Stomach (tissue), 9 donors: ENCODE data around the gene COPS7B. TPM values are rescaled to one million over a fixed set of nuclear protein-coding genes. Genes with fewer than 3 reads are reported as not detected.

Experiments
- DNase-seq, 2 donors: peaks; one replicate each; pipeline versions ENCODE4 v3.0.0 to v3.0.0-alpha.2; 2013 to 2019
- H3K27ac ChIP-seq, 5 donors: fragments of 200-600 bp in 4 of 5; sonication (generic) in 4 of 5; one replicate each; pipeline ENCODE4 v1.5.1; 2013 to 2019; ENCODE audit warnings: mild to moderate bottlenecking in 1 of 5, moderate library complexity in 1 of 5
- H3K27me3 ChIP-seq, 3 donors: fragments of 200-600 bp; sonication (generic); one replicate each; pipeline ENCODE4 v1.5.1; 2017 to 2019; ENCODE audit warnings: mixed run types in 1 of 3
- H3K36me3 ChIP-seq, 4 donors: fragments of 200-600 bp; sonication (generic); 1 replicate in 3 of 4; 2 replicates in 1 of 4; pipeline ENCODE4 v1.5.1; 2016 to 2019
- H3K4me1 ChIP-seq, 4 donors: fragments of 200-600 bp; sonication (generic); one replicate each; pipeline ENCODE4 v1.5.1; 2016 to 2019
- H3K4me3 ChIP-seq, 4 donors: fragments of 200-600 bp; sonication (generic) in 3 of 4; one replicate each; pipeline ENCODE4 v1.5.1; 2016 to 2019; ENCODE audit warnings: mild to moderate bottlenecking in 1 of 4
- H3K9me3 ChIP-seq, 4 donors: fragments of 200-600 bp; sonication (generic); one replicate each; pipeline ENCODE4 v1.5.1; 2016 to 2019
- EP300 ChIP-seq: sonication (generic); formaldehyde crosslinking; IDR thresholded peaks from one replicate; pipeline ENCODE4 v1.6.1; 2017; ENCODE audit warnings: antibody characterized with exemption
- POLR2A ChIP-seq, 4 donors: fragments of 450-650 bp; IDR thresholded peaks; one replicate each; pipeline ENCODE4 v1.6.1; 2016; ENCODE audit warnings: antibody characterized with exemption in 4 of 4, control low read depth in 2 of 4, mild to moderate bottlenecking in 1 of 4, moderate library complexity in 1 of 4
- POLR2AphosphoS5 ChIP-seq, 3 donors: sonication (generic); formaldehyde crosslinking; IDR thresholded peaks; one replicate each; pipeline ENCODE4 v1.6.1; 2016; ENCODE audit warnings: antibody characterized with exemption in 3 of 3
- WGBS, 5 donors: extraction: QIAGEN DNeasy Blood & Tissue Kit in 3 of 5; methylation state at CpG; one replicate each; pipeline versions ENCODE4 v1.1.5 to v1.1.7; 2013 to 2018; 5-methylcytosine and 5-hydroxymethylcytosine counted together
- intact Hi-C: fragments of 100-400 bp; cut with DNase I; formaldehyde crosslinking; loops from one replicate; pipeline ENCODE4 v1.15.1; 2023; ENCODE audit warnings: low total_unique reads
- polyA plus RNA-seq, 3 donors: library from polyadenylated mRNA; stranded (reverse); fragments of 200-250 nt; gene quantifications; one replicate each; pipeline ENCODE4 v1.2.3, GENCODE V29; 2013
- total RNA-seq, 5 donors: library from RNA; depleted of rRNA; stranded (reverse); fragments of >200 nt; gene quantifications; one replicate each; pipeline versions ENCODE4 v1.1.0 to v1.2.3, GENCODE V29; 2014 to 2016
- TF ChIP-seq, protein P1 (sequence below), 7 experiments: fragments of 450-650 bp in 4 of 7; fragments of 200-600 bp in 3 of 7; sonication (generic) in 3 of 7; IDR thresholded peaks; one replicate each; pipeline ENCODE4 v1.5.1; 2016 to 2019; ENCODE audit warnings: antibody characterized with exemption in 7 of 7, control low read depth in 2 of 7, mild to moderate bottlenecking in 1 of 7
- donor health status: healthy with polysubstance abuse.
- donor health status: Bipolar disorder and iron deficiency.
- donor health status: healthy.

Gene COPS7B
- total and polyA plus RNA-seq, 8 donors: 2.3 to 89.3 (median 22.9) TPM

DNA sequence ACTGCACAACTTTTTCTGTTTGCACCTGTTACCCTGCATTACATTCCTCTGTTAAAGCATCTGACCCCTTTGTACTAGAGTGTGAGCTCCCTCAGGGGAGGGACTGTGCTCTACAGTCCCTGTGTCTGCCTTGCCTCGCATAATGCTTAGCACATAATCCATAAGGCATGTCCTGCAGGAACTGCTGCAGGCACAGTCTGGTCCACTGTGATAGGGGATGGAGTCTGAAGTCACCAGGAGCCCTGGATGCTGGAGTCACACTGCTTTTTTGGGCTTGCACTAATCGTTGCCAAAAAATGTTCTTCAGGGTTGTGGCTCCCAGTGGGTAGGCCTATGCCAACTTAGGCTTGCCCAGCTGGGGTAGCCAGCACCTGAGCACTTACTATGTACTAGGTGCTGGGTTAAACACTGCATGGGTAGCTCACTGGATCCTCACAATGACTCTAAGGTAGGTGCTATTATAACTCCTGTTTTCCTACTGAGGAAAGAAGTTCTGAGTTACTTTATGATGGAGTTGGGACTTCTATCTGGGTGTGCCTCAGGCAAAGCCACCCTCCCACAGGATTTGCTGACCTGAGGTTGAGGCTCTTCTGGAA is 33.3 kb downstream of the COPS7B start:
- peaks cover 0 to 16% (median 0%) of the 10 kb centered on the region in 4 donors for H3K9me3 ChIP-seq
- no peaks in the 10 kb centered on the region for H3K4me1 ChIP-seq
- no peak overlapping the region for H3K27ac ChIP-seq
- peaks cover 0 to 11% (median 0%) of the 10 kb centered on the region in 4 donors for H3K36me3 ChIP-seq
- no peak overlapping the region for H3K4me3 ChIP-seq
- intact Hi-C loops: no loop called here
- 65 to 81% (median 70%) methylated on average over 2 of the region's 2 CpGs for WGBS, 5 donors
- no peaks in the 10 kb centered on the region for H3K27me3 ChIP-seq
- no peak for TF ChIP-seq POLR2AphosphoS5 (IDR thresholded peaks at IDR 0.05)
- no peak for TF ChIP-seq EP300
- TF ChIP-seq, protein P1, sequence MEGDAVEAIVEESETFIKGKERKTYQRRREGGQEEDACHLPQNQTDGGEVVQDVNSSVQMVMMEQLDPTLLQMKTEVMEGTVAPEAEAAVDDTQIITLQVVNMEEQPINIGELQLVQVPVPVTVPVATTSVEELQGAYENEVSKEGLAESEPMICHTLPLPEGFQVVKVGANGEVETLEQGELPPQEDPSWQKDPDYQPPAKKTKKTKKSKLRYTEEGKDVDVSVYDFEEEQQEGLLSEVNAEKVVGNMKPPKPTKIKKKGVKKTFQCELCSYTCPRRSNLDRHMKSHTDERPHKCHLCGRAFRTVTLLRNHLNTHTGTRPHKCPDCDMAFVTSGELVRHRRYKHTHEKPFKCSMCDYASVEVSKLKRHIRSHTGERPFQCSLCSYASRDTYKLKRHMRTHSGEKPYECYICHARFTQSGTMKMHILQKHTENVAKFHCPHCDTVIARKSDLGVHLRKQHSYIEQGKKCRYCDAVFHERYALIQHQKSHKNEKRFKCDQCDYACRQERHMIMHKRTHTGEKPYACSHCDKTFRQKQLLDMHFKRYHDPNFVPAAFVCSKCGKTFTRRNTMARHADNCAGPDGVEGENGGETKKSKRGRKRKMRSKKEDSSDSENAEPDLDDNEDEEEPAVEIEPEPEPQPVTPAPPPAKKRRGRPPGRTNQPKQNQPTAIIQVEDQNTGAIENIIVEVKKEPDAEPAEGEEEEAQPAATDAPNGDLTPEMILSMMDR (IDR thresholded peaks at IDR 0.05): no peak
- no peak for TF ChIP-seq POLR2A (IDR thresholded peaks at IDR 0.05)
- DNase-seq: no peak

GRCh38 chr2:231820786-231821303 is 34.6 kb downstream of the COPS7B start:
- peaks cover 0 to 8% (median 0%) of the 10 kb centered on the region in 4 donors for H3K9me3 ChIP-seq
- no peak for DNase-seq
- H3K27ac ChIP-seq: no peak overlapping the region
- no peaks in the 10 kb centered on the region for H3K4me1 ChIP-seq
- H3K27me3 ChIP-seq: no peaks in the 10 kb centered on the region
- H3K36me3 ChIP-seq: no peaks in the 10 kb centered on the region
- 70 to 74% (median 73%) methylated on average over 12 of the region's 12 CpGs for WGBS, 5 donors
- TF ChIP-seq EP300 (no peak), POLR2AphosphoS5 (IDR thresholded peaks at IDR 0.05) (no peak), POLR2A (IDR thresholded peaks at IDR 0.05) (no peak)
- TF ChIP-seq, protein P1 (IDR thresholded peaks at IDR 0.05): no peak
- H3K4me3 ChIP-seq: no peak overlapping the region
- intact Hi-C loops: no loop called here

GRCh38 chr2:231821908-231822307 is 35.7 kb downstream of the COPS7B start:
- no peak for TF ChIP-seq EP300
- no peak for TF ChIP-seq POLR2AphosphoS5 (IDR thresholded peaks at IDR 0.05)
- TF ChIP-seq POLR2A (IDR thresholded peaks at IDR 0.05): no peak
- TF ChIP-seq, protein P1 (IDR thresholded peaks at IDR 0.05): no peak
- WGBS, 5 donors: 39 to 57% (median 47%) methylated on average over 3 of the region's 3 CpGs
- no peaks in the 10 kb centered on the region for H3K27me3 ChIP-seq
- H3K4me1 ChIP-seq: no peaks in the 10 kb centered on the region
- intact Hi-C loops: no loop called here
- no peak overlapping the region for H3K27ac ChIP-seq
- no peak for DNase-seq
- peaks cover 0 to 8% (median 0%) of the 10 kb centered on the region in 4 donors for H3K9me3 ChIP-seq
- H3K4me3 ChIP-seq: no peak overlapping the region
- no peaks in the 10 kb centered on the region for H3K36me3 ChIP-seq

DNA sequence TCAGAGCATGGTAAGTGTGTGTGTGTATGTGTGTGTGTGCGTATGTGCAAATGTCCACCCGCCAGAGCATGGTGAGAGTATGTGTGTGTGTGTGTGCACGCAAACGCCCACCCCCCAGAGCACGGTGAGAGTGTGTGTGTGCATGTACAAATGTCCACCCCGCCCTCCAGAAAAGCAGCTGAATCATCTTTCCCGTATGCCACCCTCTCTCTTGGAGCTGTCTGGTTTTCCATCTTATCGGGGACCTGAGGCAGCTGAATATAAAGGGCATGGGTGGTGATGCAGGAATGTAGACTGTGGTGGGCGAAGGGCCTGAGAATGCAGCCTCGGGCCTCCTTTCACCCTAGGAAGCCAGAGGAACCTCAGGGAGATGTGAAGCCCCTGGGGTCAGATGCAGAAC is 66.9 kb downstream of the COPS7B start:
- Histone ChIP-seq H3K27me3 (no peaks in the 10 kb centered on the region), H3K36me3 (no peaks in the 10 kb centered on the region), H3K27ac (no peak overlapping the region), H3K4me3 (no peak overlapping the region), H3K4me1 (peaks cover 0 to 3% (median 0%) of the 10 kb centered on the region in 4 donors), H3K9me3 (no peaks in the 10 kb centered on the region)
- no peak for DNase-seq
- TF ChIP-seq POLR2A (IDR thresholded peaks at IDR 0.05): no peak
- no peak for TF ChIP-seq EP300
- TF ChIP-seq, protein P1 (IDR thresholded peaks at IDR 0.05): no peak
- no peak for TF ChIP-seq POLR2AphosphoS5 (IDR thresholded peaks at IDR 0.05)
- intact Hi-C loops: no loop called here
- 79 to 88% (median 84%) methylated on average over 10 of the region's 10 CpGs for WGBS, 5 donors
